H9 (cell line): ENCODE measurements around the gene CADM1. TPM values are rescaled to one million over a fixed set of nuclear protein-coding genes. Genes with fewer than 3 reads are reported as not detected.

Source experiments
- DNase-seq: peaks from one replicate; pipeline ENCODE4 v3.0.0-alpha.2; 2017
- H2AFZ ChIP-seq: one replicate; pipeline ENCODE4 v1.6.1; 2013; ENCODE audit warnings: mild to moderate bottlenecking, low read length, control low read depth, moderate library complexity
- H2AK5ac ChIP-seq: 2 replicates; pipeline ENCODE4 v1.6.1; 2013; ENCODE audit warnings: low read length, control low read depth, mixed read lengths; ENCODE audit not compliant: insufficient read length
- H2BK120ac ChIP-seq: one replicate; pipeline ENCODE4 v1.6.1; 2013; ENCODE audit warnings: low read depth, mild to moderate bottlenecking, low read length, control low read depth, inconsistent platforms; ENCODE audit not compliant: poor library complexity, severe bottlenecking
- H2BK12ac ChIP-seq: 2 replicates; pipeline ENCODE4 v1.6.1; 2013; ENCODE audit warnings: low read length, control low read depth, mixed read lengths, low read depth; ENCODE audit not compliant: insufficient read length
- H2BK15ac ChIP-seq: 2 replicates; pipeline ENCODE4 v1.6.1; 2013; ENCODE audit warnings: low read depth, low read length, control low read depth
- H2BK20ac ChIP-seq: one replicate; pipeline ENCODE4 v1.6.1; 2013; ENCODE audit warnings: low read depth, mild to moderate bottlenecking, low read length, control low read depth, inconsistent platforms; ENCODE audit not compliant: poor library complexity, severe bottlenecking
- H2BK5ac ChIP-seq: 2 replicates; pipeline ENCODE4 v1.6.1; 2013; ENCODE audit warnings: low read length, control low read depth, mixed read lengths; ENCODE audit not compliant: insufficient read length
- H3K14ac ChIP-seq: 2 replicates; pipeline ENCODE4 v1.6.1; 2013; ENCODE audit warnings: low read length, control low read depth; ENCODE audit not compliant: insufficient read depth
- H3K18ac ChIP-seq: 2 replicates; pipeline ENCODE4 v1.6.1; 2013; ENCODE audit warnings: low read depth, mild to moderate bottlenecking, mixed read lengths, low read length, control low read depth; ENCODE audit not compliant: insufficient read length
- H3K23ac ChIP-seq: 2 replicates; pipeline ENCODE4 v1.6.1; 2013; ENCODE audit warnings: low read length, control low read depth, mixed read lengths, low read depth; ENCODE audit not compliant: insufficient read length
- H3K23me2 ChIP-seq: 2 replicates; pipeline ENCODE4 v1.6.1; 2013; ENCODE audit warnings: low read depth, mild to moderate bottlenecking, mixed read lengths, low read length, control low read depth; ENCODE audit not compliant: insufficient read length, poor library complexity, severe bottlenecking
- H3K27ac ChIP-seq: 2 replicates; pipeline ENCODE4 v1.5.1; 2013; ENCODE audit warnings: low read length, control low read depth, mixed read lengths, low read depth; ENCODE audit not compliant: insufficient read length
- H3K27me3 ChIP-seq: 2 replicates; pipeline ENCODE4 v1.6.1; 2013; ENCODE audit warnings: low read length, control low read depth, inconsistent platforms; ENCODE audit not compliant: insufficient read depth
- H3K4ac ChIP-seq: 2 replicates; pipeline ENCODE4 v1.6.1; 2013; ENCODE audit warnings: low read depth, mild to moderate bottlenecking, control low read depth, inconsistent platforms, low read length, moderate library complexity
- H3K4me1 ChIP-seq: 2 replicates; pipeline ENCODE4 v1.6.1; 2013; ENCODE audit warnings: low read length, control low read depth, inconsistent platforms; ENCODE audit not compliant: insufficient read depth
- H3K4me2 ChIP-seq: 2 replicates; pipeline ENCODE4 v1.6.1; 2013; ENCODE audit warnings: low read length, control low read depth, mixed read lengths; ENCODE audit not compliant: insufficient read length, insufficient read depth
- H3K56ac ChIP-seq: 2 replicates; pipeline ENCODE4 v1.6.1; 2013; ENCODE audit warnings: low read depth, mild to moderate bottlenecking, mixed read lengths, low read length, control low read depth; ENCODE audit not compliant: insufficient read length
- H3K79me1 ChIP-seq: 2 replicates; pipeline ENCODE4 v1.6.1; 2013; ENCODE audit warnings: low read depth, mild to moderate bottlenecking, moderate library complexity, low read length, control low read depth, inconsistent platforms; ENCODE audit not compliant: insufficient read depth, poor library complexity, severe bottlenecking
- H3K79me2 ChIP-seq: 2 replicates; pipeline ENCODE4 v1.6.1; 2013; ENCODE audit warnings: low read length, control low read depth, inconsistent platforms; ENCODE audit not compliant: insufficient read depth
- H3K9ac ChIP-seq: 2 replicates; pipeline ENCODE4 v1.6.1; 2013; ENCODE audit warnings: low read length, control low read depth, mixed read lengths; ENCODE audit not compliant: insufficient read length; ENCODE audit errors: extremely low read depth
- H3K9me3 ChIP-seq: one replicate; pipeline ENCODE4 v1.6.1; 2013; ENCODE audit warnings: low read depth, low read length, inconsistent platforms; ENCODE audit not compliant: control insufficient read depth
- H3T11ph ChIP-seq: one replicate; pipeline ENCODE4 v1.6.1; 2013; ENCODE audit warnings: mild to moderate bottlenecking, low read length, control low read depth, inconsistent platforms
- H4K20me1 ChIP-seq: one replicate; pipeline ENCODE4 v1.6.1; 2013; ENCODE audit not compliant: control insufficient read depth, insufficient read length, insufficient read depth
- H4K5ac ChIP-seq: 2 replicates; pipeline ENCODE4 v1.6.1; 2013; ENCODE audit warnings: low read depth, mild to moderate bottlenecking, mixed read lengths, low read length, control low read depth; ENCODE audit not compliant: insufficient read length
- H4K8ac ChIP-seq: replicated peaks from 2 replicates; pipeline ENCODE4 v1.6.1; 2013; ENCODE audit warnings: low read length, control low read depth, mixed read lengths, low read depth; ENCODE audit not compliant: insufficient read length
- H4K91ac ChIP-seq: 2 replicates; pipeline ENCODE4 v1.6.1; 2013; ENCODE audit warnings: low read depth, mild to moderate bottlenecking, moderate library complexity, mixed read lengths, low read length, control low read depth; ENCODE audit not compliant: insufficient read length
- H3K27ac Mint-ChIP-seq, 3 experiments: 2 replicates in 2 of 3; 3 replicates in 1 of 3; pipeline ENCODE4 v1.8.0; 2020 to 2021; ENCODE audit warnings: mixed read lengths in 3 of 3, mild to moderate bottlenecking in 1 of 3, moderate library complexity in 1 of 3
- H3K27me3 Mint-ChIP-seq: 2 replicates; pipeline ENCODE4 v1.8.0; 2021; ENCODE audit warnings: low read depth, mild to moderate bottlenecking, moderate library complexity, mixed read lengths
- H3K36me3 Mint-ChIP-seq, 3 experiments: 2 replicates in 2 of 3; 3 replicates in 1 of 3; pipeline ENCODE4 v1.8.0; 2020 to 2021; ENCODE audit warnings: low read depth in 3 of 3, mixed read lengths in 3 of 3; ENCODE audit not compliant: insufficient read depth in 1 of 3
- H3K4me1 Mint-ChIP-seq, 2 experiments: 2 replicates each; pipeline ENCODE4 v1.8.0; 2020; ENCODE audit warnings: mixed read lengths in 2 of 2
- H3K4me3 Mint-ChIP-seq, 2 experiments: 2 replicates in 1 of 2; 3 replicates in 1 of 2; pipeline ENCODE4 v1.8.0; 2020 to 2021; ENCODE audit warnings: mild to moderate bottlenecking in 2 of 2, mixed read lengths in 2 of 2, moderate library complexity in 1 of 2
- H3K9me3 Mint-ChIP-seq, 2 experiments: 2 replicates in 1 of 2; 3 replicates in 1 of 2; pipeline ENCODE4 v1.8.0; 2020; ENCODE audit warnings: mild to moderate bottlenecking in 2 of 2, mixed read lengths in 2 of 2, moderate library complexity in 1 of 2
- WGBS: extraction: QIAGEN DNeasy Blood & Tissue Kit; methylation state at CpG from one replicate; pipeline ENCODE4 v1.1.7; 2013; ENCODE audit warnings: missing lambda C conversion rate, low lambda C conversion rate, mixed read lengths; ENCODE audit not compliant: insufficient read length; ENCODE audit errors: extremely low coverage; 5-methylcytosine and 5-hydroxymethylcytosine counted together
- total RNA-seq: library from RNA; stranded (reverse); gene quantifications from 2 replicates; pipeline ENCODE4 v1.2.1, GENCODE V29; 2021
- TF ChIP-seq, protein P1 (sequence below): fragments of 200-600 bp; sonication (generic); conservative IDR thresholded peaks from 3 replicates; pipeline ENCODE4 v1.8.0; 2021; ENCODE audit warnings: antibody characterized with exemption, mild to moderate bottlenecking

Gene CADM1
- total RNA-seq, 1 experiment from 2014 or later: 11.9 TPM

- H3K23ac ChIP-seq: no peak overlapping the region
- no peaks in the 10 kb centered on the region for H3K27me3 ChIP-seq
- H2BK120ac ChIP-seq: no peak overlapping the region
- Mint-ChIP-seq H3K4me3 (no peak overlapping the region), H3K36me3 (peaks cover 5 to 9% (median 8%) of the 10 kb centered on the region in 3 experiments; a peak in 5 of 7 replicates), H3K4me1 (no peaks in the 10 kb centered on the region), H3K27ac (no peak overlapping the region), H3K9me3 (peaks cover 12 to 13% of the 10 kb centered on the region in 2 experiments), H3K27me3 (peaks cover 11% of the 10 kb centered on the region)
- TF ChIP-seq, protein P1, sequence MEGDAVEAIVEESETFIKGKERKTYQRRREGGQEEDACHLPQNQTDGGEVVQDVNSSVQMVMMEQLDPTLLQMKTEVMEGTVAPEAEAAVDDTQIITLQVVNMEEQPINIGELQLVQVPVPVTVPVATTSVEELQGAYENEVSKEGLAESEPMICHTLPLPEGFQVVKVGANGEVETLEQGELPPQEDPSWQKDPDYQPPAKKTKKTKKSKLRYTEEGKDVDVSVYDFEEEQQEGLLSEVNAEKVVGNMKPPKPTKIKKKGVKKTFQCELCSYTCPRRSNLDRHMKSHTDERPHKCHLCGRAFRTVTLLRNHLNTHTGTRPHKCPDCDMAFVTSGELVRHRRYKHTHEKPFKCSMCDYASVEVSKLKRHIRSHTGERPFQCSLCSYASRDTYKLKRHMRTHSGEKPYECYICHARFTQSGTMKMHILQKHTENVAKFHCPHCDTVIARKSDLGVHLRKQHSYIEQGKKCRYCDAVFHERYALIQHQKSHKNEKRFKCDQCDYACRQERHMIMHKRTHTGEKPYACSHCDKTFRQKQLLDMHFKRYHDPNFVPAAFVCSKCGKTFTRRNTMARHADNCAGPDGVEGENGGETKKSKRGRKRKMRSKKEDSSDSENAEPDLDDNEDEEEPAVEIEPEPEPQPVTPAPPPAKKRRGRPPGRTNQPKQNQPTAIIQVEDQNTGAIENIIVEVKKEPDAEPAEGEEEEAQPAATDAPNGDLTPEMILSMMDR: no peak
- no peak overlapping the region for H3K9ac ChIP-seq
- H2BK12ac ChIP-seq: no peak overlapping the region
- H4K91ac ChIP-seq: no peak overlapping the region
- no peak overlapping the region for H4K8ac ChIP-seq
- H2BK20ac ChIP-seq: no peak overlapping the region
- H3K79me2 ChIP-seq: no peaks in the 10 kb centered on the region
- H3K9me3 ChIP-seq: no peaks in the 10 kb centered on the region
- no peak overlapping the region for H2AFZ ChIP-seq
- no peak overlapping the region for H3K27ac ChIP-seq
- H3K4me1 ChIP-seq: no peaks in the 10 kb centered on the region
- H3K18ac ChIP-seq: no peak overlapping the region
- no peaks in the 10 kb centered on the region for H3K23me2 ChIP-seq
- WGBS: no CpG with 5 or more reads among the region's 1 CpG
- H3K56ac ChIP-seq: no peak overlapping the region
- H3K4ac ChIP-seq: no peak overlapping the region
- H2BK15ac ChIP-seq: no peak overlapping the region
- H3T11ph ChIP-seq: no peak overlapping the region
- H4K20me1 ChIP-seq: no peaks in the 10 kb centered on the region
- H3K79me1 ChIP-seq: no peaks in the 10 kb centered on the region
- no peak for DNase-seq
- no peak overlapping the region for H3K4me2 ChIP-seq
- no peak overlapping the region for H4K5ac ChIP-seq
- no peak overlapping the region for H2BK5ac ChIP-seq
- H2AK5ac ChIP-seq: no peak overlapping the region
- no peak overlapping the region for H3K14ac ChIP-seq
Observed at GRCh38 chr11:115446214-115446613, 58.0 kb downstream of the CADM1 start.
